Type B pancreatic cell (in vitro differentiated cells): ENCODE results near the gene GOLGA6A. TPM values are rescaled to one million over a fixed set of nuclear protein-coding genes. Genes with fewer than 3 reads are reported as not detected.
"Not testable (repeated sequence)": the region's sequence is repeated elsewhere in the genome, so short reads cannot be mapped to it uniquely, and the experiment has no call there.

ENCODE experiments used
- DNase-seq: peaks from one replicate; pipeline ENCODE4 v3.0.0; 2021; ENCODE audit warnings: mixed read lengths; ENCODE audit not compliant: unreplicated experiment; ENCODE audit errors: extremely low spot score
- H3K27ac Mint-ChIP-seq: 2 replicates; pipeline ENCODE4 v1.8.0; 2021; ENCODE audit warnings: mild to moderate bottlenecking, mixed read lengths
- H3K27me3 Mint-ChIP-seq: 2 replicates; pipeline ENCODE4 v1.8.0; 2021; ENCODE audit warnings: mixed read lengths
- H3K36me3 Mint-ChIP-seq: 2 replicates; pipeline ENCODE4 v1.8.0; 2021; ENCODE audit warnings: mixed read lengths
- H3K4me1 Mint-ChIP-seq: one replicate; pipeline ENCODE4 v1.8.0; 2021; ENCODE audit warnings: mixed read lengths; ENCODE audit not compliant: unreplicated experiment
- H3K4me3 Mint-ChIP-seq: 2 replicates; pipeline ENCODE4 v1.8.0; 2021; ENCODE audit warnings: mild to moderate bottlenecking, mixed read lengths
- H3K9me3 Mint-ChIP-seq: 2 replicates; pipeline ENCODE4 v1.8.0; 2021; ENCODE audit warnings: mixed read lengths
- CTCF ChIP-seq: fragments of 200-600 bp; sonication (generic); conservative IDR thresholded peaks from 2 replicates; pipeline ENCODE4 v1.5.0; 2021; ENCODE audit warnings: antibody characterized with exemption, mild to moderate bottlenecking
- total RNA-seq: library from RNA; stranded (reverse); gene quantifications from 2 replicates; pipeline ENCODE4 v1.2.1, GENCODE V29; 2021; ENCODE audit warnings: low replicate concordance

Gene GOLGA6A
- total RNA-seq, 1 donor from 2014 or later: not detected

- not testable (repeated sequence) for H3K4me1 Mint-ChIP-seq
These were observed 9.6 kb downstream of the GOLGA6A start for GRCh38 chr15:74072614-74073337.

DNA sequence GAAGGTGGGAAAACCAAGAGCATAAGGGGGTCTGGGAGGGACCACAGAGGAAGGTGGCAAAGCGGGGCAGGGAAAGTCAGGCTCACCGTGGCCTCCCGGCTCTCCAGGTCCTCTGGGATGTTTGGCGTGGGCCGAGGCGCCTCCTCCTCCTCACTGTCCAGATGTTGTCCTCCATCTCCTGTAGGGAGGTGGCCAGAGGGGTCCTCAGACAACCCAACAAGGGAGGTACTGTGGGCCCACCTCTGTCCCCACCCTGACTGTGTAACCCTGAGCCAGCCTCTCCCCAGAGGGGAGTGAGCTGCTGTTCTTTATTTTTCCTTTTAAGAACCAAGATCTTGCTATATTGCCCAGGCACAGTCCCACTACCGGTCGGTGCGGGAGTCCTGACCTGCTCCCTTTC is 10.2 kb downstream of the GOLGA6A start:
- not testable (repeated sequence) for H3K4me1 Mint-ChIP-seq, H3K27ac Mint-ChIP-seq, H3K9me3 Mint-ChIP-seq, H3K4me3 Mint-ChIP-seq, H3K36me3 Mint-ChIP-seq, H3K27me3 Mint-ChIP-seq
- DNase-seq: peak; percentile 62

More at GRCh38 chr15:74072614-74073337, 9.6 kb downstream of the GOLGA6A start:
- DNase-seq: peak; percentile 72
- not testable (repeated sequence) for H3K4me3 Mint-ChIP-seq, H3K36me3 Mint-ChIP-seq, H3K27ac Mint-ChIP-seq, H3K27me3 Mint-ChIP-seq, H3K9me3 Mint-ChIP-seq
- peak; percentile 36 for TF ChIP-seq CTCF

DNA sequence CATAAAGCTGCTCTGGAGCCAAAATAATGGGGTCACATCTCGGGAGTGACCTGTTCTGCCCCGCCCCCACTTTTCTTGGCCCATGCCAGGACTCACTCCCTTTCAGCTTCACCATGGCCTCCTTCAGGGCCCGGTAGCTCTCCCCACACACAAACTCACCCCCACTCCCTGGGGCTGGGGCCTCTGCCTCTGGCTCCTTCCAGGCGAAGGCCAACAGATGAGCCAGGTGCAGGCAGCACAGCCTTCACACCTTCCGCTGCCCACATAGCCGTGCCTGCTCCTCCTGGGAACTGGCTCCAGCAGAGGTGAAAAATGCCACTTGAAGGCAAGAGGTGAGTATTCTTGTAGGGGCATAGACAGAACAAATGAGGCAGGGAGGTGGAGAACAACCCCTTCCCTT is 10.7 kb downstream of the GOLGA6A start:
- not testable (repeated sequence) for H3K9me3 Mint-ChIP-seq, H3K36me3 Mint-ChIP-seq, H3K27me3 Mint-ChIP-seq, H3K27ac Mint-ChIP-seq, H3K4me3 Mint-ChIP-seq, H3K4me1 Mint-ChIP-seq
- DNase-seq: peak; percentile 72

DNA sequence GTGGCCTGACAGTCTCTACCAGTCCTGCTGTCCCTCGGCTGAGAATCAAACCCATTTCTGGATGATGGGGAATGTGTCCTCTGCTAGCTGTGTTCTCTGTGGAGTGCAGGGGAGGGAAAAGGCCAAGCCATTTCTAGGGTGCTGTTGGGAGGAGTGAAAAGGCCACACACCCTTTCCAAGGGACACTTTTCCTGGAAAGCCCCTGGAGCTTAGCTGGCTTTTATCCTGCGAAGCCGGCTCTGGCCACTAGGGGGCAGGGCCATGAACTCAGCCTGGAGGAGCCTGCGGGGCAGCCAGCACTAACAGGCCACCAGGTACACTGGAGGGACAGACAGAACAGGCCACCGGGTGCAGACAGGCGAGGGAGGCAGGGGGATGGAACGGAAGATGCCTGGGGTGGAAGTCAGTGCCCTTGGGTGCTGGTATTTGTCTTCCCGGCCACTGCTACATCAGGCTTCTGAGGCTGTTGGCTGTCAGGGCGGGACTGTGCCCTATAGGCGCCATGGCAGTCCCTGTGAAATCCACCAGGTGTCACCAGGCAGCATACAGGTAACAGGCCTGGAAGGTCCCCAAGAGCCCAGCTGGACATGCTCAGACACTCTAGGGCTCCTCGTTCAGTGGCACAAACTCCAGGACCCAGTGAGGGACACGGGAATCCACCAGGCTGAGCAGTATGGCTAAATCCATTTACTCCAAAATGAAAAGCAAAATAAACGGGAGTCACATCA is 16.5 kb downstream of the GOLGA6A start:
- DNase-seq: peak; percentile 73
- H3K9me3 Mint-ChIP-seq: not testable (repeated sequence)
- peaks cover 11% of the 10 kb centered on the region for H3K27me3 Mint-ChIP-seq

GRCh38 chr15:74064822-74065221 is 17.5 kb downstream of the GOLGA6A start:
- H3K4me1 Mint-ChIP-seq, H3K27ac Mint-ChIP-seq, DNase-seq, H3K36me3 Mint-ChIP-seq, H3K4me3 Mint-ChIP-seq, H3K9me3 Mint-ChIP-seq: not testable (repeated sequence)
- peaks cover 11% of the 10 kb centered on the region for H3K27me3 Mint-ChIP-seq

More for the DNA sequence above, 16.5 kb downstream of the GOLGA6A start:
- H3K36me3 Mint-ChIP-seq, H3K4me3 Mint-ChIP-seq, H3K4me1 Mint-ChIP-seq, H3K27ac Mint-ChIP-seq: not testable (repeated sequence)
- TF ChIP-seq CTCF: peak; percentile 76

- H3K4me3 Mint-ChIP-seq, H3K9me3 Mint-ChIP-seq, DNase-seq, H3K36me3 Mint-ChIP-seq, H3K27ac Mint-ChIP-seq, H3K4me1 Mint-ChIP-seq: not testable (repeated sequence)
- peaks cover 15% of the 10 kb centered on the region for H3K27me3 Mint-ChIP-seq
These were observed 18.2 kb downstream of the GOLGA6A start for GRCh38 chr15:74064183-74064582.

- not testable (repeated sequence) for H3K4me1 Mint-ChIP-seq, H3K27ac Mint-ChIP-seq, H3K9me3 Mint-ChIP-seq, H3K4me3 Mint-ChIP-seq, DNase-seq, H3K36me3 Mint-ChIP-seq
- H3K27me3 Mint-ChIP-seq: peaks cover 21% of the 10 kb centered on the region
These were observed 18.8 kb downstream of the GOLGA6A start for GRCh38 chr15:74063425-74064146.

- Mint-ChIP-seq H3K4me1 (no peaks in the 10 kb centered on the region), H3K9me3 (no peaks in the 10 kb centered on the region), H3K4me3 (no peak overlapping the region), H3K36me3 (no peaks in the 10 kb centered on the region), H3K27me3 (peaks cover 30% of the 10 kb centered on the region), H3K27ac (no peak overlapping the region)
- TF ChIP-seq CTCF: no peak
- DNase-seq: no peak
These were observed 19.7 kb downstream of the GOLGA6A start for GRCh38 chr15:74062671-74063070.
